ENCODE measurements around the gene PODN.

- TF ChIP-seq EP300 (IDR thresholded peaks at IDR 0.05) (no peak), CTCF (IDR thresholded peaks at IDR 0.05) (no peak)
Observed at GRCh38 chr1:53065391-53065790, 3.4 kb downstream of the PODN start.
